B cell (primary cell): Measurements from ENCODE around the gene TMEM213. TPM values are rescaled to one million over a fixed set of nuclear protein-coding genes. Genes with fewer than 3 reads are reported as not detected.

Source experiments
- ATAC-seq: fragments of 200-7000 bp; cut with Tn5 transposase; one replicate; pipeline ENCODE4 v1.10.0; 2021; ENCODE audit warnings: low read depth, mild to moderate bottlenecking, moderate number of reproducible peaks, moderate library complexity
- CTCF ChIA-PET: fragments of 350-600 bp; sonication (Branson Sonifier 250); formaldehyde crosslinking; loops from one replicate; lab custom pipeline; 2021; ENCODE audit warnings: antibody characterized with exemption, inconsistent platforms; lab: Charles Lee
- POLR2A ChIA-PET: fragments of 350-600 bp; sonication (Branson Sonifier 250); formaldehyde crosslinking; loops from one replicate; lab custom pipeline; 2021; ENCODE audit warnings: antibody characterized with exemption; lab: Charles Lee
- DNase-seq: peaks from one replicate; pipeline ENCODE4 v3.0.0; 2013
- H2AFZ ChIP-seq: 2 replicates; pipeline ENCODE4 v1.6.1; 2012; ENCODE audit warnings: mild to moderate bottlenecking, low read depth, low read length; ENCODE audit not compliant: insufficient read depth, poor library complexity, severe bottlenecking
- H3K27ac ChIP-seq, 2 donors: 1 replicate in 1 of 2; 2 replicates in 1 of 2; pipeline ENCODE4 v1.5.1; 2012 to 2013; ENCODE audit warnings: low read length in 2 of 2, mild to moderate bottlenecking in 2 of 2, moderate library complexity in 1 of 2
- H3K27me3 ChIP-seq, 4 experiments: fragments of 200-600 bp in 1 of 4; sonication (generic) in 1 of 4; replicated peaks in 1 of 4; 1 replicate in 2 of 4; 2 replicates in 2 of 4; pipeline versions ENCODE4 v1.6.1 to v1.7.0; 2013 to 2016; ENCODE audit warnings: low read length in 3 of 4, mild to moderate bottlenecking in 2 of 4, mixed read lengths in 1 of 4, moderate library complexity in 1 of 4; ENCODE audit not compliant: insufficient read depth in 4 of 4, control insufficient read depth in 3 of 4; ENCODE audit errors: control extremely low read depth in 1 of 4
- H3K36me3 ChIP-seq, 2 experiments: replicated peaks in 1 of 2; 1 replicate in 1 of 2; 2 replicates in 1 of 2; pipeline versions ENCODE4 v1.6.1 to v1.7.1; 2013; ENCODE audit warnings: low read length in 1 of 2; ENCODE audit not compliant: insufficient read depth in 2 of 2, control insufficient read depth in 1 of 2; ENCODE audit errors: control extremely low read depth in 1 of 2, extremely low read depth in 1 of 2
- H3K4me1 ChIP-seq, 2 donors: fragments of 200-600 bp in 1 of 2; sonication (generic) in 1 of 2; 1 replicate in 1 of 2; 2 replicates in 1 of 2; pipeline versions ENCODE4 v1.5.1 to v1.6.1; 2013 to 2017; ENCODE audit warnings: low read length in 2 of 2; ENCODE audit not compliant: control insufficient read depth in 2 of 2, insufficient read depth in 2 of 2
- H3K4me2 ChIP-seq: replicated peaks from 2 replicates; pipeline ENCODE3; 2012; ENCODE audit warnings: mild to moderate bottlenecking, low read depth, low read length; ENCODE audit not compliant: poor library complexity, severe bottlenecking
- H3K4me3 ChIP-seq, 5 experiments: fragments of 200-600 bp in 1 of 5; sonication (generic) in 1 of 5; 1 replicate in 3 of 5; 2 replicates in 2 of 5; pipeline versions ENCODE4 v1.5.1 to v1.7.0; 2011 to 2016; ENCODE audit warnings: low read length in 4 of 5, mild to moderate bottlenecking in 4 of 5, low read depth in 2 of 5, control low read depth in 1 of 5, moderate library complexity in 1 of 5; ENCODE audit not compliant: insufficient read depth in 1 of 5; ENCODE audit errors: control extremely low read depth in 1 of 5, extremely low read depth in 1 of 5
- H3K79me2 ChIP-seq: fragments of 200-600 bp; sonication (generic); one replicate; pipeline ENCODE4 v1.6.0; 2016; ENCODE audit warnings: low read length; ENCODE audit not compliant: control insufficient read depth, insufficient read depth
- H3K9ac ChIP-seq: fragments of 200-600 bp; sonication (generic); 2 replicates; pipeline ENCODE4 v1.6.1; 2017; ENCODE audit warnings: mild to moderate bottlenecking, low read length, moderate library complexity
- H3K9me3 ChIP-seq, 3 donors: one replicate each; pipeline versions ENCODE4 v1.6.1 to v1.7.1; 2013; ENCODE audit warnings: low read length in 2 of 3; ENCODE audit not compliant: control insufficient read depth in 2 of 3, insufficient read depth in 1 of 3; ENCODE audit errors: control extremely low read depth in 1 of 3
- H4K20me1 ChIP-seq: 2 replicates; pipeline ENCODE4 v1.6.0; 2012; ENCODE audit warnings: mild to moderate bottlenecking, low read length; ENCODE audit not compliant: insufficient read depth, control insufficient read depth, poor library complexity, severe bottlenecking
- H3K27ac Mint-ChIP-seq: one replicate; pipeline ENCODE4 v1.8.0; 2021; ENCODE audit warnings: mixed read lengths
- H3K27me3 Mint-ChIP-seq: one replicate; pipeline ENCODE4 v1.8.0; 2021; ENCODE audit warnings: mixed read lengths
- H3K4me1 Mint-ChIP-seq: one replicate; pipeline ENCODE4 v1.8.0; 2021; ENCODE audit warnings: mixed read lengths
- H3K4me3 Mint-ChIP-seq: one replicate; pipeline ENCODE4 v1.8.0; 2021; ENCODE audit warnings: mixed read lengths
- H3K9me3 Mint-ChIP-seq: one replicate; pipeline ENCODE4 v1.8.0; 2022; ENCODE audit warnings: mixed read lengths; ENCODE audit not compliant: insufficient read depth
- EZH2 ChIP-seq: IDR thresholded peaks from 2 replicates; pipeline ENCODE4 v1.6.1; 2012; ENCODE audit warnings: borderline replicate concordance, low read depth, mild to moderate bottlenecking, moderate library complexity, low read length; ENCODE audit not compliant: insufficient read depth, poor library complexity, severe bottlenecking
- WGBS: methylation state at CpG from one replicate; pipeline ENCODE4 v1.1.5; 2013; ENCODE audit warnings: missing lambda C conversion rate; ENCODE audit not compliant: insufficient coverage; 5-methylcytosine and 5-hydroxymethylcytosine counted together
- intact Hi-C: fragments of 100-400 bp; cut with micrococcal nuclease; formaldehyde crosslinking; loops from one replicate; pipeline ENCODE4 v1.10.0; 2022
- polyA plus RNA-seq: library from polyadenylated mRNA; depleted of rRNA; stranded (reverse); fragments of >200 nt; gene quantifications from 2 replicates; pipeline ENCODE4 v1.2.3, GENCODE V29; 2012
- total RNA-seq, 2 donors: library from RNA; stranded (reverse); fragments of 120-200 nt in 1 of 2; gene quantifications; 1 replicate in 1 of 2; 2 replicates in 1 of 2; pipeline versions ENCODE4 v1.2.3 to v1.2.4, GENCODE V29; 2013 to 2022
- TF ChIP-seq, protein P1 (sequence below): fragments of 200-600 bp; IDR thresholded peaks from one replicate; pipeline ENCODE4 v1.8.0; 2022; ENCODE audit warnings: antibody characterized with exemption, mild to moderate bottlenecking

TMEM213 gene
- total and polyA plus RNA-seq, 2 donors (not counting 1 experiment from before 2014, with no cell fraction given): not detected

DNA sequence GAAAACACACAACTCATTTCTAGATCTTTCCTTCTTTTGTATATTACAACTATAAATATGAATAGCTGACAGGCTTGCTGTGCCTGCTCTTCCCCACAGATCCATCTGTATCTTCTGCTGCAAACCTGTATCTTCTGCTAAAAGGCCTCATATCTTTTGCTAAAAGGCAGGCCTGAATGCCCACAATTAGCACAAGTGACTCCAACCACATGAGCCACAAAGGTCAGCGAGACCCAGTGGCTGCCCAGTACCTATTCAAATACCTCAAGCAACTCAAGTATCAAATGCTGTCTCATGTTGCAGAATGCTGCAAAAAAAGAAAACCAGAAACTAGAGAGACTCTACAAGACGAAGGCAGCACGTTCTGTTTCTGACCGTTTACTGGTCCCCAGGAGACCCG lies 54.7 kb downstream of the TMEM213 start:
- no peak overlapping the region for H3K4me3 Mint-ChIP-seq
- H3K4me1 Mint-ChIP-seq: no peaks in the 10 kb centered on the region
- no peak overlapping the region for H3K27ac Mint-ChIP-seq
- Histone ChIP-seq H3K4me1 (no peaks in the 10 kb centered on the region), H2AFZ (no peak overlapping the region), H3K79me2 (no peaks in the 10 kb centered on the region), H3K9me3 (peaks cover 0 to 3% (median 0%) of the 10 kb centered on the region in 3 donors), H3K27me3 (no peaks in the 10 kb centered on the region), H3K9ac (no peak overlapping the region), H3K4me2 (no peak overlapping the region), H3K36me3 (no peaks in the 10 kb centered on the region), H4K20me1 (no peaks in the 10 kb centered on the region), H3K4me3 (no peak overlapping the region), H3K27ac (no peak overlapping the region)
- no peaks in the 10 kb centered on the region for H3K27me3 Mint-ChIP-seq
- TF ChIP-seq EZH2: no peak
- TF ChIP-seq, protein P1, sequence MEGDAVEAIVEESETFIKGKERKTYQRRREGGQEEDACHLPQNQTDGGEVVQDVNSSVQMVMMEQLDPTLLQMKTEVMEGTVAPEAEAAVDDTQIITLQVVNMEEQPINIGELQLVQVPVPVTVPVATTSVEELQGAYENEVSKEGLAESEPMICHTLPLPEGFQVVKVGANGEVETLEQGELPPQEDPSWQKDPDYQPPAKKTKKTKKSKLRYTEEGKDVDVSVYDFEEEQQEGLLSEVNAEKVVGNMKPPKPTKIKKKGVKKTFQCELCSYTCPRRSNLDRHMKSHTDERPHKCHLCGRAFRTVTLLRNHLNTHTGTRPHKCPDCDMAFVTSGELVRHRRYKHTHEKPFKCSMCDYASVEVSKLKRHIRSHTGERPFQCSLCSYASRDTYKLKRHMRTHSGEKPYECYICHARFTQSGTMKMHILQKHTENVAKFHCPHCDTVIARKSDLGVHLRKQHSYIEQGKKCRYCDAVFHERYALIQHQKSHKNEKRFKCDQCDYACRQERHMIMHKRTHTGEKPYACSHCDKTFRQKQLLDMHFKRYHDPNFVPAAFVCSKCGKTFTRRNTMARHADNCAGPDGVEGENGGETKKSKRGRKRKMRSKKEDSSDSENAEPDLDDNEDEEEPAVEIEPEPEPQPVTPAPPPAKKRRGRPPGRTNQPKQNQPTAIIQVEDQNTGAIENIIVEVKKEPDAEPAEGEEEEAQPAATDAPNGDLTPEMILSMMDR: no peak
- peaks cover 5% of the 10 kb centered on the region for H3K9me3 Mint-ChIP-seq
- intact Hi-C loops: no loop called here
- WGBS: 96% methylated on average over 5 of the region's 5 CpGs
- ATAC-seq (no peak), DNase-seq (no peak)
- POLR2A ChIA-PET: no interaction called here
- CTCF ChIA-PET: no interaction called here

DNA sequence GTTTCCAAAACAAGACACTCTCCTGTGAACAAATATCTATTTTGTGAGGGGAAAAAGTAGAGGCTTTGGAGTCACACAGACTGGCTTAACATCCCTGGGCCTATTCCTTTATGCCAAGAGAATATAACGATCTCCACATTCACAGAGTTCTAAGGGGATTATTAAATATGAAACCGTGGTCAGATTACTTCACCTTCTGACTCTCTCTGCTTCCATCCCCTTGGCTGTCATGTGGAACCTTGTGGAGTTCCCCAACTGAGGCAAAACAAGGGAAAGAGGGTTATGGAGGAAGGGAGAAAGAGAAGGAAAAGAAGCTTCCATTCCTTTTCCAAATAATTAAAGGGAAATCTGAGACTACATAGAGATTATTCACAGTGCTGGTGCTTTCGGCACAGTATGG lies 55.7 kb downstream of the TMEM213 start:
- CTCF ChIA-PET: no interaction called here

More for the DNA sequence above, 55.7 kb downstream of the TMEM213 start:
- ATAC-seq: no peak
- no peak overlapping the region for H3K27ac ChIP-seq
- H3K27me3 Mint-ChIP-seq: no peaks in the 10 kb centered on the region
- no peaks in the 10 kb centered on the region for H3K36me3 ChIP-seq
- DNase-seq: no peak
- no peak for TF ChIP-seq EZH2
- TF ChIP-seq, protein P1: no peak
- H3K9me3 ChIP-seq: peaks cover 0 to 5% (median 3%) of the 10 kb centered on the region in 3 donors
- no peaks in the 10 kb centered on the region for H3K79me2 ChIP-seq
- no peaks in the 10 kb centered on the region for H3K4me1 Mint-ChIP-seq
- WGBS: no CpG with 5 or more reads among the region's 3 CpGs
- no peaks in the 10 kb centered on the region for H3K27me3 ChIP-seq
- H4K20me1 ChIP-seq: no peaks in the 10 kb centered on the region
- peaks cover 9% of the 10 kb centered on the region for H3K9me3 Mint-ChIP-seq
- intact Hi-C loops: no loop called here
- no peak overlapping the region for H3K4me3 ChIP-seq
- POLR2A ChIA-PET: no interaction called here
- no peak overlapping the region for H3K4me2 ChIP-seq
- H2AFZ ChIP-seq: no peak overlapping the region
- H3K4me1 ChIP-seq: no peaks in the 10 kb centered on the region
- no peak overlapping the region for H3K4me3 Mint-ChIP-seq
- H3K9ac ChIP-seq: no peak overlapping the region
- no peak overlapping the region for H3K27ac Mint-ChIP-seq
